MCF 10A (cell line): ENCODE measurements around the gene ZMYND12. TPM values are rescaled to one million over a fixed set of nuclear protein-coding genes. Genes with fewer than 3 reads are reported as not detected.

Source experiments
- BruUV-seq: library from RNA; stranded (reverse); fragments of 400-500 nt; replicated peaks from 2 replicates; lab custom pipeline; 2021; lab: Mats Ljungman, UMichigan
- CTCF ChIA-PET: fragments of 300-600 bp; sonication (Branson Sonifier 250); formaldehyde crosslinking; extraction: SDS; loops from one replicate; lab custom pipeline; 2021; ENCODE audit warnings: antibody characterized with exemption, inconsistent platforms; lab: Yijun Ruan, JAX
- POLR2A ChIA-PET: fragments of 300-600, 350-650 bp; sonication (Branson Sonifier 250); formaldehyde crosslinking; extraction: SDS; loops from one replicate; lab custom pipeline; 2020; ENCODE audit warnings: antibody characterized with exemption, inconsistent platforms; lab: Yijun Ruan, JAX
- DNase-seq: peaks from one replicate; pipeline ENCODE4 v3.0.0-alpha.2; 2018; ENCODE audit not compliant: unreplicated experiment
- H3K27ac Mint-ChIP-seq: one replicate; pipeline ENCODE4 v1.8.0; 2022; ENCODE audit warnings: mild to moderate bottlenecking, low read depth, mixed read lengths; ENCODE audit not compliant: unreplicated experiment
- H3K27me3 Mint-ChIP-seq: one replicate; pipeline ENCODE4 v1.8.0; 2022; ENCODE audit warnings: mixed read lengths; ENCODE audit not compliant: insufficient read depth, unreplicated experiment
- H3K36me3 Mint-ChIP-seq: one replicate; pipeline ENCODE4 v1.8.0; 2022; ENCODE audit warnings: mild to moderate bottlenecking, moderate library complexity, mixed read lengths; ENCODE audit not compliant: insufficient read depth, unreplicated experiment
- H3K4me1 Mint-ChIP-seq: one replicate; pipeline ENCODE4 v1.8.0; 2022; ENCODE audit warnings: mixed read lengths; ENCODE audit not compliant: insufficient read depth, unreplicated experiment
- H3K4me3 Mint-ChIP-seq: one replicate; pipeline ENCODE4 v1.8.0; 2022; ENCODE audit warnings: mild to moderate bottlenecking, moderate library complexity, mixed read lengths; ENCODE audit not compliant: unreplicated experiment
- H3K9me3 Mint-ChIP-seq: one replicate; pipeline ENCODE4 v1.8.0; 2022; ENCODE audit warnings: mixed read lengths; ENCODE audit not compliant: unreplicated experiment
- intact Hi-C: fragments of 100-400 bp; cut with micrococcal nuclease; formaldehyde crosslinking; loops from 2 replicates; pipeline ENCODE4 v1.14.1; 2022
- total RNA-seq: library from RNA; stranded (reverse); gene quantifications from 2 replicates; pipeline ENCODE4 v1.2.3, GENCODE V29; 2022
- TF ChIP-seq, protein P1 (sequence below): fragments of 200-600 bp; IDR thresholded peaks from one replicate; pipeline ENCODE4 v1.8.0; 2022; ENCODE audit warnings: antibody characterized with exemption, mild to moderate bottlenecking; ENCODE audit not compliant: unreplicated experiment

ZMYND12 gene
- total RNA-seq, 1 experiment from 2014 or later, result 0.21 TPM

DNA sequence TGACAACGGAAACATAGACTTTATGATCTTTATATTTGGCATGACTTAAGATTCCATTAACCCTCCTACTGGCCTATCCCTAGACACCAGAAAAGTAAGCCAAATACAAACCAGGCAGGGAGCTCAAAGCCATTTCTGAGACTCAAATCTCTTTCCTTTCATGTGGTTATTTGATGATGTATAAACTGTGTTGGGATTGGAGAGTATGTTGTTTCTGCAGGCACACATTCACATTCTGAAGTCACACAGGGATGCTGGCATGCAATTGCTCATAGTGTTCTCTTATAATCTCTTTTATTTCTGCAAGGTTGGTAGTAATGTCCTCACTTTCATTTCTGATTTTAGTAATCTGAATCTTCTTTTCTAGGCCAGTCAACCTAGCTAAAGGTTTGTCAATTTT is 5.8 kb downstream of the ZMYND12 start:
- H3K36me3 Mint-ChIP-seq, result no peaks in the 10 kb centered on the region
- no peak overlapping the region for H3K4me3 Mint-ChIP-seq
- no peak overlapping the region for H3K27ac Mint-ChIP-seq
- POLR2A ChIA-PET, result interaction anchor here (1.2 kb wide), 1 partner anchor 10 kb away, joined by 3 read pairs; no protein-coding TSS in a partner anchor
- H3K27me3 Mint-ChIP-seq, result no peaks in the 10 kb centered on the region
- no peaks in the 10 kb centered on the region for H3K9me3 Mint-ChIP-seq
- CTCF ChIA-PET, result interaction anchor here (0.6 kb wide), 1 partner anchor 30 kb away, joined by 3 read pairs; no protein-coding TSS in a partner anchor
- TF ChIP-seq, protein P1, sequence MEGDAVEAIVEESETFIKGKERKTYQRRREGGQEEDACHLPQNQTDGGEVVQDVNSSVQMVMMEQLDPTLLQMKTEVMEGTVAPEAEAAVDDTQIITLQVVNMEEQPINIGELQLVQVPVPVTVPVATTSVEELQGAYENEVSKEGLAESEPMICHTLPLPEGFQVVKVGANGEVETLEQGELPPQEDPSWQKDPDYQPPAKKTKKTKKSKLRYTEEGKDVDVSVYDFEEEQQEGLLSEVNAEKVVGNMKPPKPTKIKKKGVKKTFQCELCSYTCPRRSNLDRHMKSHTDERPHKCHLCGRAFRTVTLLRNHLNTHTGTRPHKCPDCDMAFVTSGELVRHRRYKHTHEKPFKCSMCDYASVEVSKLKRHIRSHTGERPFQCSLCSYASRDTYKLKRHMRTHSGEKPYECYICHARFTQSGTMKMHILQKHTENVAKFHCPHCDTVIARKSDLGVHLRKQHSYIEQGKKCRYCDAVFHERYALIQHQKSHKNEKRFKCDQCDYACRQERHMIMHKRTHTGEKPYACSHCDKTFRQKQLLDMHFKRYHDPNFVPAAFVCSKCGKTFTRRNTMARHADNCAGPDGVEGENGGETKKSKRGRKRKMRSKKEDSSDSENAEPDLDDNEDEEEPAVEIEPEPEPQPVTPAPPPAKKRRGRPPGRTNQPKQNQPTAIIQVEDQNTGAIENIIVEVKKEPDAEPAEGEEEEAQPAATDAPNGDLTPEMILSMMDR, result no peak
- intact Hi-C loops, result no loop called here
- DNase-seq, result no peak
- BruUV-seq, result no TSS peak
- H3K4me1 Mint-ChIP-seq, result no peaks in the 10 kb centered on the region

DNA sequence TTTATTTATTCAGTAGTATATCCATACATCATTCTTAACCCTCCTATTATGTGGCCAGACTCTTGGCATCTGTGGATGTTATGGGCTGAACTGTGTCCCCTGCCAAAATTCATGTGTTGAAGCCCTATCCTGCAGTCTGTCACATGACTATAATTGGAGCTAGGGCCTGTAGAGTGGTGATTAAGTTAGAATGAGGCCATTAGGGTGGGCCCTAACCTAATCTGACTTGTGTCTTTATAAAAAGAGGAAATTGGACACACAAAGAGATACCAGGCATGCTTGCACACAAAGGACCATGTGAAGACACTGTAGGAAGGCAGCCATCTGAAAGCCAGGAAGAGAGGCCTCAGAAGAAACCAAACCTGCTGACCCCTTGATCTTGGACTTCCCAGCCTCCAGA is 6.6 kb downstream of the ZMYND12 start:
- POLR2A ChIA-PET, result interaction anchor here (1.5 kb wide), 1 partner anchor 8 kb away, joined by 6 read pairs; no protein-coding TSS in a partner anchor
- intact Hi-C loops, result no loop called here
- no peak for DNase-seq
- Mint-ChIP-seq H3K4me1 (no peaks in the 10 kb centered on the region), H3K9me3 (no peaks in the 10 kb centered on the region), H3K27ac (no peak overlapping the region), H3K4me3 (no peak overlapping the region), H3K27me3 (no peaks in the 10 kb centered on the region), H3K36me3 (no peaks in the 10 kb centered on the region)
- no TSS peak for BruUV-seq
- CTCF ChIA-PET, result interaction anchor here (0.5 kb wide), 1 partner anchor 129 kb away, joined by 3 read pairs; no protein-coding TSS in a partner anchor
- TF ChIP-seq, protein P1, result no peak

DNA sequence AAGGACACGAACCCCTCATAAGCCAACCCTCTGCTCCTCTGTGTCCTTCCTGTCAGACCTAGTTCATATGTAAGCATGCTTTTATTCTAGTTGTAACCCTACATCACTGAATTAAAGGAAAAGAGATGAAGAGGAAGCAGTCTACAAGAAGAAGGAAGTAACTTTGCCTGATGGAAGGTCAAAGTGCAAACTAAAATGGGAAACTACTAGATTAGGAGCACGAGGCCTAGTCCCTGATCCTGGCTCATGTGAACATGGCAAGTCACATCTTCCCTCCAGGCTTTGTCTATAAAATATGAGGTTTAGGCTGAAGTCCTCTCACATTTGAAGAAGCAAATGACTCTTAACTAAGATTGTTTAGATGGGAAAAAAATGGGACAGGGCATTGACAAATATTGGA is 13.2 kb downstream of the ZMYND12 start:
- POLR2A ChIA-PET, result no interaction called here
- H3K4me3 Mint-ChIP-seq, result no peak overlapping the region
- TF ChIP-seq, protein P1, result no peak
- no peaks in the 10 kb centered on the region for H3K36me3 Mint-ChIP-seq
- no peak overlapping the region for H3K27ac Mint-ChIP-seq
- BruUV-seq, result no TSS peak
- peaks cover 11% of the 10 kb centered on the region for H3K4me1 Mint-ChIP-seq
- intact Hi-C loops, result no loop called here
- no peaks in the 10 kb centered on the region for H3K9me3 Mint-ChIP-seq
- CTCF ChIA-PET, result no interaction called here
- DNase-seq, result no peak
- no peaks in the 10 kb centered on the region for H3K27me3 Mint-ChIP-seq

DNA sequence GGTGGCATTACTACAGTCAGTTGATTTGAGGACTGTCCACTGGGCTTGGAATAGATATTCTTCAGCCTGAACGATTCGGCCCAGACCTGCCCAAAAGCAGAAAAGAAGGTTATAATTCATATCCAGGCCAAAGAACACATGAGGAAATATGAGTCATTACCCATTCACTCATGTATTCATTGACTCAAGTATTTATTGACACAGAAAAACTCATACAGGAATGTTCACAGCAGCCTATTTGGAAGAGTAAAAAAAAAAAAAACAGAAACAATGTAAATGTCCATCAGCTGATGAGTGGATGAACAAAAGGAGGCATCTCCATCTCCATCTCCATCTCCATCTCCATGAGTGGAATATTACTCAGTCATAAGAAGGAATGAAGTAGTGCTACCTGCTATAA is 15.9 kb downstream of the ZMYND12 start:
- intact Hi-C loops, result no loop called here
- Mint-ChIP-seq H3K27ac (peak overlapping the region; percentile 61), H3K9me3 (no peaks in the 10 kb centered on the region), H3K4me3 (no peak overlapping the region), H3K36me3 (no peaks in the 10 kb centered on the region), H3K27me3 (no peaks in the 10 kb centered on the region), H3K4me1 (peaks cover 11% of the 10 kb centered on the region)
- peak; percentile 69 for DNase-seq
- ChIA-PET POLR2A (interaction anchor here (0.9 kb wide), 1 partner anchor 17 kb away, joined by 3 read pairs; no protein-coding TSS in a partner anchor), CTCF (interaction anchor here (0.6 kb wide), 2 partner anchors 88 to 472 kb away, joined by 3 to 7 read pairs; no protein-coding TSS in a partner anchor)
- BruUV-seq, result no TSS peak
- TF ChIP-seq, protein P1, result no peak
